Measurements from ENCODE around the gene ISG15.

ISG15 gene

GRCh38 chr1:1020415-1021009 is 7.2 kb downstream of the ISG15 start:
- Histone ChIP-seq H3K4me2 (ENCODE audit: low read length) (peak overlapping the region; percentile 71), H3K27ac (no peak overlapping the region), H3K79me2 (no peaks in the 10 kb centered on the region), H3K9me3 (ENCODE audit: control insufficient read depth, low read length) (no peaks in the 10 kb centered on the region), H3K27me3 (ENCODE audit: control insufficient read depth, insufficient read depth, low read length) (no peaks in the 10 kb centered on the region), H3K4me3 (ENCODE audit: low read depth, low read length) (peak overlapping the region; percentile 42), H3K9ac (no peak overlapping the region), H3K4me1 (no peaks in the 10 kb centered on the region), H2AFZ (peak overlapping the region; percentile 33), H3K36me3 (ENCODE audit: control insufficient read depth, insufficient read depth, low read length) (no peaks in the 10 kb centered on the region)
- TF ChIP-seq CTCF (IDR thresholded peaks at IDR 0.05): no peak

GRCh38 chr1:1021010-1021919 is 8.0 kb downstream of the ISG15 start:
- no peak overlapping the region for H3K9ac ChIP-seq
- H3K36me3 ChIP-seq (ENCODE audit: control insufficient read depth, insufficient read depth, low read length): no peaks in the 10 kb centered on the region
- H3K27me3 ChIP-seq (ENCODE audit: control insufficient read depth, insufficient read depth, low read length): no peaks in the 10 kb centered on the region
- H3K4me2 ChIP-seq (ENCODE audit: low read length): peak overlapping the region; percentile 65
- no peaks in the 10 kb centered on the region for H3K9me3 ChIP-seq (ENCODE audit: control insufficient read depth, low read length)
- H3K4me3 ChIP-seq (ENCODE audit: low read depth, low read length): peak overlapping the region; percentile 11
- H2AFZ ChIP-seq: peak overlapping the region; percentile 33
- no peaks in the 10 kb centered on the region for H3K79me2 ChIP-seq
- no peak for TF ChIP-seq CTCF (IDR thresholded peaks at IDR 0.05)
- H3K27ac ChIP-seq: no peak overlapping the region
- H3K4me1 ChIP-seq: no peaks in the 10 kb centered on the region

GRCh38 chr1:1021920-1022259 is 8.6 kb downstream of the ISG15 start:
- no peak overlapping the region for H3K27ac ChIP-seq
- no peaks in the 10 kb centered on the region for H3K27me3 ChIP-seq (ENCODE audit: control insufficient read depth, insufficient read depth, low read length)
- H3K4me1 ChIP-seq: no peaks in the 10 kb centered on the region
- no peaks in the 10 kb centered on the region for H3K36me3 ChIP-seq (ENCODE audit: control insufficient read depth, insufficient read depth, low read length)
- H3K79me2 ChIP-seq: no peaks in the 10 kb centered on the region
- no peak for TF ChIP-seq CTCF (IDR thresholded peaks at IDR 0.05)
- no peak overlapping the region for H3K9ac ChIP-seq
- H3K4me3 ChIP-seq (ENCODE audit: low read depth, low read length): no peak overlapping the region
- H3K4me2 ChIP-seq (ENCODE audit: low read length): no peak overlapping the region
- no peaks in the 10 kb centered on the region for H3K9me3 ChIP-seq (ENCODE audit: control insufficient read depth, low read length)
- H2AFZ ChIP-seq: no peak overlapping the region

- H3K27me3 ChIP-seq (ENCODE audit: control insufficient read depth, insufficient read depth, low read length): no peaks in the 10 kb centered on the region
- H3K79me2 ChIP-seq: no peaks in the 10 kb centered on the region
- no peaks in the 10 kb centered on the region for H3K36me3 ChIP-seq (ENCODE audit: control insufficient read depth, insufficient read depth, low read length)
- no peak overlapping the region for H3K4me3 ChIP-seq (ENCODE audit: low read depth, low read length)
- H2AFZ ChIP-seq: no peak overlapping the region
- no peak for TF ChIP-seq CTCF (IDR thresholded peaks at IDR 0.05)
- H3K27ac ChIP-seq: no peak overlapping the region
- H3K9ac ChIP-seq: no peak overlapping the region
- no peak overlapping the region for H3K4me2 ChIP-seq (ENCODE audit: low read length)
- no peaks in the 10 kb centered on the region for H3K4me1 ChIP-seq
- H3K9me3 ChIP-seq (ENCODE audit: control insufficient read depth, low read length): no peaks in the 10 kb centered on the region
Observed at GRCh38 chr1:1022302-1023009, 9.2 kb downstream of the ISG15 start.

All from parathyroid adenoma (tissue), 2 donors.